Measurements from ENCODE around the gene MXRA8. TPM values are rescaled to one million over a fixed set of nuclear protein-coding genes. Genes with fewer than 3 reads are reported as not detected.

The MXRA8 gene, protein sequence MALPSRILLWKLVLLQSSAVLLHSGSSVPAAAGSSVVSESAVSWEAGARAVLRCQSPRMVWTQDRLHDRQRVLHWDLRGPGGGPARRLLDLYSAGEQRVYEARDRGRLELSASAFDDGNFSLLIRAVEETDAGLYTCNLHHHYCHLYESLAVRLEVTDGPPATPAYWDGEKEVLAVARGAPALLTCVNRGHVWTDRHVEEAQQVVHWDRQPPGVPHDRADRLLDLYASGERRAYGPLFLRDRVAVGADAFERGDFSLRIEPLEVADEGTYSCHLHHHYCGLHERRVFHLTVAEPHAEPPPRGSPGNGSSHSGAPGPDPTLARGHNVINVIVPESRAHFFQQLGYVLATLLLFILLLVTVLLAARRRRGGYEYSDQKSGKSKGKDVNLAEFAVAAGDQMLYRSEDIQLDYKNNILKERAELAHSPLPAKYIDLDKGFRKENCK
- total RNA-seq, result 1.6 and 2.1 TPM in 2 replicates

DNA sequence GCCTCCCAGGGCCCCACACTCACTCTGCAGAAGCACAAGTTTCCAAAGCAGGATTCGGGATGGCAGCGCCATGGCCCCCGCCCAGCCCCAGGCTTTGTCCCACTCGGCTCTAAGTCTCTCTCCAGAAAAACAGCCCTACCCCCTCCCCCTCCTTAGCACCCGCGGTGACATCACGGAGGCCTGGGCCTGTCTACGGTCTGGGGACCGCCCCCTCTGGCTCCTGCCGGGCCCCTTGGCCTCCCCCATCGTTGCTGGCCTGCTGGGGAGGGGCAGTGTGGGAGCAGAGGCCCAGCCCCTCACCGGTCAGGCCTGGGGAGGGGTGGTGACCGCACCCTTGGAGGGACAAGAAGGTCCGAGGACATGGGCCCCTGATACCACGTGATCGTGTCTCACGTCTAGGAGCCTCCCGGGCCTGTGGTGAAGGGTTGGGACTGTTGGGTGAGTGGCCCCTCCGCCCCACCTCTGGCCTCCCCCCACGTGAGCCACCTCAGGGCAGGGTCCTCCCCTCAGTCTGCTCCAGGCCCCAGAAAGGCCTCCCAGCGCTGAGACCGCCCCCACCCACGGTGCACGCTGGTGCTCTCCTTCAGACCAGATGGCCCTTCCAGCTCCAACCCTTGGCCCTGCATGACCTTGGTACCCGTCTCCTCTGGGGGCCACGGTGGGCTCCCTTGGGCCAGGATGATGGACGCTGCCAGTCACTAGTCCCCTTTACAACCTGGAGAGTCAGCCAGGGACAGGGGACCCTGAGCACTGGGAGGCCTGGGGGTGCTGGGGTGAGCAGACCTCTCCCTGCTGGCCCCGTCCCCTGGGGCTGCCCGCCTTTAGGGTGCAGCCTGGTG, at the start of gene MXRA8:
MXRA8 (minus strand) TSS at position 123 of the 839 bp plus-strand sequence; CDS start at position 72, 51 bp downstream.

DNA sequence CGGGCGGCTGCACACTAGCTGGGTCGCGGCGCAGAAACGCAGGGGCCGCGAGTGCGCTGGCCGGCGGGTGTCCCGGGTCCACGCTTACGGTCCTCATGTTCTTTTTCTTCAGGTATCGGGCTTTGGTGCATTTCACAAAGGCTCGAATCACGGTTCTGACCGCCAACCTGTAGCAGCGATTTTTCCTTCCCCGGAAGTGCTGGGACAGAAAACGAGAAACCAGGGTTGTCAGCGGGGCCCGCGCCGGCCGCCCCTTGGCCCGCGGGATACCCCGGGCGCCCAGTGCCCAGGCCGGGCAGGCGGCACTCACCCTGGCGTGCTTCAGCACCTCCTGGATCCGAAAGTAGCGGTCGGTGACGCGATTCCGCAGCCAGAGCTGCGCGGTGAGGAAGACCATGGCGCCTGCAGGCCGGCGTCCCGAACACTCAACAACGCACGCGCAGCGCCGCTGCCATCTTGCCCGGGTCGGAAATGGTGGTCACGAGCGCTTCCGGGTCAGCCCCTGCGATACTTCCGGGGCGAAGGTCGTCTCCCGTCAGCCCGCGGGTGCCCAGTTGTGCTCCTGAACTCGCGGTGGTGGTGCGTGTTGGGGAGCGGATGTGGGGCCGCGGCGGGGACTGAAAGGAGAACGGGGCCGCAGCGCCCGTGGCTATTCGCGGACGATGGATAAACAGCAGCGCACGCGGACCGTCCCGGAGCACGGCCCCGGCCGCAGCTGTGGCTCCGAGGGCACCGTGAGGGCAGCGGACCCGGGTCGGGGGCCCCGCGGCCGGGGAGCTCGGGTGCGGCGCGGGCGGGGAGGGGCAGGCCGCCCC, 48.7 kb upstream of the MXRA8 start, which contains the start of gene MRPL20:
MRPL20 (minus strand) TSS at position 473 of the 815 bp plus-strand sequence; CDS start at position 397, 76 bp downstream.

DNA sequence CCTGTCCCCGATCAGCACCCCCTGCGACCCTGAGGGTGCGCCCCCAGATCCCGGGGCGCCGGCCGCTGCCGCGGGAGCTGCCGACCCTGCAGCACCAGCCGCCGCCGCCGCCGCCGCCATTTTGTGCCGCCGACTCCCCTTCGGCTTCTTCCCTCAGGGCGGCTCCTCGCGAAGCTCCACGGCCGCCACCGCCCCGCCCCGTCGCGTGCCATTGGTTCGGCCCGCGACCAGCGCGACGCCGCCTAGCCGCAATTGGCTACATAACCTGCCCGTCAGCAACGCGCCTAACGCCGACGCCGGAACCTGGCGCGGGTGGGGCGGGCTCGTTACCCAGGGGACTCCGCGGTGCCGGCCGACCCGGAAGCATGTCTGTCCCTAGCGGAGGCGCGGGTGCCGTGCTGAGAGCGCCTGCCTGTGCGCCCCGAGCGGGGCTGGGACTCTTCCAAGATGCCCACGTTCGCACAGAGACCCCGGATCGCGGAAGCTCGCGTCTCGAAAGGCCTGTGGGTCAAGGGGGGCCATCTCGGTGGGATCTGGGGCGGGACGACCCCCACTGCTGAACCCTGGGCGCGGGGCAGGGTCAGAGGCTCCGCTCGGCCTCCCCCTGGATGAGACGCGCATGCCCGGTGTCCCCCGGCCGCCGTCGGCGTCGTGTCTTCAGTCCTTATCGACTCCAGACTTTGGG, 41.0 kb upstream of the MXRA8 start, which contains the start of gene CCNL2:
CCNL2 (minus strand) TSS at position 149 of the 685 bp plus-strand sequence; CDS start at position 120, 29 bp downstream.

DNA sequence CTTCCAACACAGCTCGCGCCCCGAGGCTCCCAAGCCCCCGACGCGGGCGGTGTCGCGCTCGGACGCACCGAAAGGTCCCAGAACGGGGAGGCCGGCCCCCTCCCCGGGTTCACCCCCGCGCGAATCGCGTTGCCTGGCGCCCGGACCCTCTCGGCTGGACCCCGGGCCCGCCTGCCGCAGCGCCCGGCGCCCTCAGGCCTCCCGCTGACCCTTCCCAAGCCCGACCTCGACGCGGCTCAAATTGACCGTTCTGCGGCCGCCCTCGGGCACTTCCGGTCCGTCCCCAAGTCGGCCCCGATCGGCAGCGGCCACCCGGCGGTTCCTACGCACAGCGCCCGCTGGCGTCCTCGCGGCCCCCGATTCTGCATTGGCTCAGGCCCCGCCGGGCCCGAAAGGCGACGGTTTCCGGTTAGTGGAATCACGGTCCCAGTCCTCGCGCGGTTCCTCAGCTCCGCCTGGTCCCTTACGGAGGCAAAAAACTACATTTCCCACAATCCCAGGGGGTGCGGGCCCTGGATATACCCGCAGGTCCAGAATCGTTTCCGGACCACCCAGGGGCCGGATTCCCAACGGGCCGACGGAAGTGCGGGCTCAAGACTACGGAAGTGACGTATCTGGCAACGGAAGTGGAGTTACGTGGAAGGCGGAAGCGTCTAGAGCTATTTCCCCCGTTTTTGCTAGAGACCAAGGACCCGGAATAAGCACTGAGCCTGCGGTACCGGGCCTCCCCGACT, 16.7 kb upstream of the MXRA8 start, which contains the start of gene AURKAIP1:
AURKAIP1 (minus strand) TSS at position 279 of the 734 bp plus-strand sequence. CDS start 451 bp downstream, outside the sequence.

DNA sequence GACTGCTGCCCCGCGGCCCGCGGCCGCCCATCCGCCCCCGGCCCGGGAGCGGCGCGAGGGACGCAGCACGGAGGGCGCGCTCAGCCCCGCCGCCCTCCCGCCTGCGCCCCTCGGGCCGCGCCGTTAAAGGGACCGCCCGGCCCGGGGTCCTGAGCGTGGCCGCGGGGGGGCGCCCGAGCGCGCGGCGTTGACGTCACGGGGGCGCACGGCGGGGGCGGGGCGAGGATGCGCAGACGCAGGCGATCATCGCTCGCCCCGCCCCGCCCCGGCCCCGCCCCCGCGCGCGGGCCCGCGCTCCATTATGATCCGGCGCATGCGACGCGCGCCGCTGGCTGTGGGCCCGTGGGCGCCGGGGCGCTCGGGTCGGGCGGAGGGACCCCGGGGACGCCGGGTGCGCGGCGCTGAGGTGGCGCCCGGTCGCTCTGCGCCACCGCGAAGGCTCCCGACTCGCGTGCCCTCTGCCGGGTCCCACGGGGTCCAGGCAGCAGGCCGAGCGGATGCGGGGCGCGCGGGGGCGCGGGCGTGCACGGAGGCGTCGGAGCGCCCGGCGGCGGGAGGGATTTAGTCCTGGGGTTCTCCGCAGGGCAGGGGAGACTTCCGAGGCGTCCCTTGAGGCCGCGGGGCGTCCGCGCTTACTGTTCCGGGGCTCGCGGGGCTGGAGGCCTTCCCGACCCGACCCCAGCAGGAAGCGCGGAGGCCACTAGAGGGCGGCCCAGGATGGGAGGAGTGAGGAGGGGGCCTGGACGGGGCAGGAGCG, 8.9 kb downstream of the MXRA8 start, which contains the start of gene DVL1:
DVL1 (minus strand) TSS at position 163 of the 757 bp plus-strand sequence. CDS start 353 bp downstream, outside the sequence.

DNA sequence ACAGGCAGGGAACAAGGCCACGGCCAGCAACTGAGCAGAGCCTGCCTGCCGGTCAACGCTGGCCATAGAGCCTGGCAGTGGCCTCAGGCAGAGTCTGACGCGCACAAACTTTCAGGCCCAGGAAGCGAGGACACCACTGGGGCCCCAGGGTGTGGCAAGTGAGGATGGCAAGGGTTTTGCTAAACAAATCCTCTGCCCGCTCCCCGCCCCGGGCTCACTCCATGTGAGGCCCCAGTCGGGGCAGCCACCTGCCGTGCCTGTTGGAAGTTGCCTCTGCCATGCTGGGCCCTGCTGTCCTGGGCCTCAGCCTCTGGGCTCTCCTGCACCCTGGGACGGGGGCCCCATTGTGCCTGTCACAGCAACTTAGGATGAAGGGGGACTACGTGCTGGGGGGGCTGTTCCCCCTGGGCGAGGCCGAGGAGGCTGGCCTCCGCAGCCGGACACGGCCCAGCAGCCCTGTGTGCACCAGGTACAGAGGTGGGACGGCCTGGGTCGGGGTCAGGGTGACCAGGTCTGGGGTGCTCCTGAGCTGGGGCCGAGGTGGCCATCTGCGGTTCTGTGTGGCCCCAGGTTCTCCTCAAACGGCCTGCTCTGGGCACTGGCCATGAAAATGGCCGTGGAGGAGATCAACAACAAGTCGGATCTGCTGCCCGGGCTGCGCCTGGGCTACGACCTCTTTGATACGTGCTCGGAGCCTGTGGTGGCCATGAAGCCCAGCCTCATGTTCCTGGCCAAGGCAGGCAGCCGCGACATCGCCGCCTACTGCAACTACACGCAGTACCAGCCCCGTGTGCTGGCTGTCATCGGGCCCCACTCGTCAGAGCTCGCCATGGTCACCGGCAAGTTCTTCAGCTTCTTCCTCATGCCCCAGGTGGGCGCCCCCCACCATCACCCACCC, 27.0 kb downstream of the MXRA8 start, which contains the start of gene TAS1R3:
TAS1R3 (plus strand) TSS at position 213 of the 898 bp plus-strand sequence; CDS start at position 279, 66 bp downstream.

DNA sequence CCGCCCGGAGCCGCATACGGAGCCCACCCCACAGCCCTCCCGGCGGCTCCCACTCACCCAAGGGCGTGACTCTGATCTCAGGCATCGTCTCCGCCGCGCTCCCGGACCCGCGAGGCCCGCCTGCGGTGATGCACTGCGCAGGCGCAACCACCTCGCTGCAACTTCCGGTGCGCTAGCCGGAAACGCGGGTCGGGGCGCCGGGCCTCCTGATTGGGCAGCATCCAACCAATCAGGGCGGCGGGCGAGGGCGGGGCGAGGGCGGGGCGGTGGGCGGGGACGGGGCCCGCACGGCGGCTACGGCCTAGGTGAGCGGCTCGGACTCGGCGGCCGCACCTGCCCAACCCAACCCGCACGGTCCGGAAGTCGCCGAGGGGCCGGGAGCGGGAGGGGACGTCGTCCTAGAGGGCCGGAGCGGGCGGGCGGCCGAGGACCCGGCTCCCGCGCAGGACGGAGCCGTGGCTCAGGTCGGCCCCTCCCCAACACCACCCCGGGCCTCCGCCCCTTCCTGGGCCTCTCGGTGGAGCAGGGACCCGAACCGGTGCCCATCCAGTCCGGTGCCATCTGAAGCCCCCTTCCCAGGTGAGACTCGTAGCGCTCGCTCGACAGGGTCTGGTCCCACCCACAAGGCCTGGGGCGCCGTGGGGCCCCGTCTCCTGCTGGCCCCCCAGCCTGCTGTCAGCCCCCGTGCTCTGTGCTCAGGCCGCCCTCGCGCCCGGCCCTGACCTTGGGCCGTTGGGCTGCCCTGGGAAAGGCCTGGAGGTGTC, 33.6 kb downstream of the MXRA8 start, which contains the start of the genes CPTP and INTS11:
CPTP (plus strand) TSS at position 279 of the 764 bp plus-strand sequence. CDS start 2,109 bp downstream, outside the sequence.
INTS11 (minus strand) TSS at position 137 of the 764 bp plus-strand sequence; CDS start at position 85, 52 bp downstream.

DNA sequence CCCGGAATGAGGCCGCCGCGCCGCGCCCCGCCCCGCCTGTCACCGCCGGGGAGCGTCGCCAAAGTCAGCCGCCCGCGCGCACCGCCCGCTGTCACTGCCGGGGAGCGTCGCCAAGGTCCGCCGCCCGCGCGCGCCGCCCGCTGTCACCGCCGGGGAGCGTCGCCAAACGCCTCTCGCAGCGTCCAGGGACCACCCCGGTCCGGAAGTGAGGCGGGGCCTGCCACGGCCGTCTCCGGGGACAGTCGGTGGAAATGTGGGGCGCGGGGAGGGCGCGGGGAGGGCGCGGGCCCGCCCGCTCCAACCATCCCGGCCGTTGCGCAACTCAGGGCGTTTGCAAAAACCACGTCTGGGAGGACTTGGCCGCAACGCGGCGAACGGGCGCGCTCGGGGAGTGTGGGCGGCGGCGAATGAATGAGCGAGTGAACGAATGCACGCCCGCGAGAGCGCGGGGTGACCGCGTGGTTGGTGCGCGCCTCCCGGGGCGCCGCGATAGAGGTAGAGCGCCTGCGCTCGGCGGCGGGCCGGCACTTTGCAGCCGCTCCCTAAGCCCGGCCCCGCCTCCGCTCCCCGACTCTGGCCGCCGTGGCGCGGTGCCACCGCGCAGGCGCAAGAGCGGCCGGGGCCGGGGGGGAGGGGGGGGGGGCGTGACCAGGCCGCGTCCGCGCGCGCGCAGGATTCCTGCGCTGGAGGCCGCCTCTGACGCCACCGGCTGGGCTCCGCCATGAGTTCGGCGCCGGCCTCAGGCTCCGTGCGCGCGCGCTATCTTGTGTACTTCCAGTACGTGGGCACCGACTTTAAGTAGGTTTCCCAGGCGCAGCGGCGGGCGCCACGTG, 50.2 kb downstream of the MXRA8 start, which contains the start of the genes ACAP3 and PUSL1:
ACAP3 (minus strand) TSS at position 8 of the 833 bp plus-strand sequence. CDS start 115 bp downstream, outside the sequence.
PUSL1 (plus strand) TSS at position 675 of the 833 bp plus-strand sequence; CDS start at position 722, 47 bp downstream.

Other genes with a start within 250 kb of the MXRA8 start
- 5.2 and 5.9 TPM in 2 replicates for gene C1orf159, start 242.5 kb downstream of the MXRA8 start, total RNA-seq
- not detected in 2 replicates for gene TTLL10, start 184.7 kb downstream of the MXRA8 start, total RNA-seq
- gene TNFRSF18, start 152.0 kb downstream of the MXRA8 start, total RNA-seq, result not detected in 2 replicates
- gene TNFRSF4, start 144.4 kb downstream of the MXRA8 start, total RNA-seq, result 0.61 and 0.65 TPM in 2 replicates
- gene SDF4, start 126.6 kb downstream of the MXRA8 start, total RNA-seq, result 78.0 and 108 TPM in 2 replicates
- gene B3GALT6, start 126.3 kb downstream of the MXRA8 start, total RNA-seq, result 20.8 and 35.1 TPM in 2 replicates
- gene C1QTNF12, start 111.8 kb downstream of the MXRA8 start, total RNA-seq, result 0.32 and 0.76 TPM in 2 replicates
- 41.3 and 52.3 TPM in 2 replicates for gene UBE2J2, start 84.7 kb downstream of the MXRA8 start, total RNA-seq
- 0.32 and 0.46 TPM in 2 replicates for gene SCNN1D, start 78.1 kb downstream of the MXRA8 start, total RNA-seq
- 13.1 and 23.1 TPM in 2 replicates for gene ACAP3, start 50.6 kb downstream of the MXRA8 start, total RNA-seq
- 15.5 and 17.2 TPM in 2 replicates for gene PUSL1, start 50.0 kb downstream of the MXRA8 start, total RNA-seq
- gene INTS11, start 33.9 kb downstream of the MXRA8 start, total RNA-seq, result 41.3 and 52.6 TPM in 2 replicates
- gene CPTP, start 33.8 kb downstream of the MXRA8 start, total RNA-seq, result 9.0 and 11.4 TPM in 2 replicates
- under 0.01 and 0.30 TPM in 2 replicates for gene TAS1R3, start 27.3 kb downstream of the MXRA8 start, total RNA-seq
- gene DVL1, start 9.1 kb downstream of the MXRA8 start, total RNA-seq, result 39.2 and 48.4 TPM in 2 replicates
- gene AURKAIP1, start 16.7 kb upstream of the MXRA8 start, total RNA-seq, result 113 and 146 TPM in 2 replicates
- 82.2 and 111 TPM in 2 replicates for gene CCNL2, start 40.8 kb upstream of the MXRA8 start, total RNA-seq
- 122 and 126 TPM in 2 replicates for gene MRPL20, start 48.7 kb upstream of the MXRA8 start, total RNA-seq
- gene ANKRD65, start 62.7 kb upstream of the MXRA8 start, total RNA-seq, result under 0.01 TPM in 1 of 2 replicates, not detected in the other
- 0.91 and 1.6 TPM in 2 replicates for gene VWA1, start 77.1 kb upstream of the MXRA8 start, total RNA-seq
- not detected in 2 replicates for gene ATAD3C, start 91.1 kb upstream of the MXRA8 start, total RNA-seq
- 28.1 and 28.3 TPM in 2 replicates for gene ATAD3B, start 113.2 kb upstream of the MXRA8 start, total RNA-seq
- gene ATAD3A, start 153.6 kb upstream of the MXRA8 start, total RNA-seq, result 39.5 and 49.0 TPM in 2 replicates
- gene TMEM240, start 182.1 kb upstream of the MXRA8 start, total RNA-seq, result 2.9 and 4.1 TPM in 2 replicates
- 67.0 and 82.2 TPM in 2 replicates for gene SSU72, start 216.3 kb upstream of the MXRA8 start, total RNA-seq
- 0.15 and 0.65 TPM in 2 replicates for gene FNDC10, start 241.6 kb upstream of the MXRA8 start, total RNA-seq

All from epithelial cell of umbilical artery (primary cell).